ENCODE results near the gene NKIRAS1. TPM values are rescaled to one million over a fixed set of nuclear protein-coding genes. Genes with fewer than 3 reads are reported as not detected.
A peak's percentile ranks its signal among the peaks of the same experiment; 100 is the strongest.

NKIRAS1 gene
- total and polyA plus RNA-seq, 2 of the 8 experiments (the other 6 are each of a cell fraction or from before 2014, with no cell fraction given): 3.4 to 7.0 TPM

GRCh38 chr3:23944007-23944783 lies 27.4 kb upstream of the NKIRAS1 start:
- no peak overlapping the region for H3K4ac ChIP-seq (replicated peaks; ENCODE audit: insufficient read length, low read depth, low read length)
- no peak for DNase-seq (ENCODE audit: low read depth in 1 of 2, low spot score in 2 of 2)
- TF ChIP-seq RNF2 (IDR thresholded peaks at IDR 0.05; ENCODE audit: borderline replicate concordance, low read depth, low read length, missing control alignments, poor library complexity, severe bottlenecking) (no peak), YY1 (IDR thresholded peaks at IDR 0.05; ENCODE audit: low read depth, low read length) (no peak), SP2 (IDR thresholded peaks at IDR 0.05; ENCODE audit: low read length) (no peak), USF2 (IDR thresholded peaks at IDR 0.05; ENCODE audit: low read length) (no peak), TAF7 (optimal IDR thresholded peaks at IDR 0.05; ENCODE audit: borderline replicate concordance, low read depth, low read length) (no peak), SP1 (IDR thresholded peaks at IDR 0.05; ENCODE audit: low read depth, low read length) (0 out of 2 replicates have a peak, but pooled peaks have one; percentile 3), RFX5 (IDR thresholded peaks at IDR 0.05; ENCODE audit: borderline replicate concordance, low read depth, low read length) (no peak), ATF3 (IDR thresholded peaks at IDR 0.05; ENCODE audit: insufficient read depth, low read depth, low read length) (no peak), EGR1 (IDR thresholded peaks at IDR 0.05; ENCODE audit: borderline replicate concordance, low read depth, low read length) (no peak)

More at GRCh38 chr3:23944007-23944783, 27.4 kb upstream of the NKIRAS1 start:
- Histone ChIP-seq H2BK12ac (ENCODE audit: low read depth, low read length) (peak overlapping the region; percentile 31; the same call in 1 of the 2 replicates), H3K23me2 (ENCODE audit: low read depth, low read length) (peaks cover 5% of the 10 kb centered on the region), H3K9me3 (ENCODE audit: insufficient read depth in 2 of 2, low read depth in 1 of 2, low read length in 1 of 2) (no peaks in the 10 kb centered on the region), H3K23ac (ENCODE audit: insufficient read length) (no peak overlapping the region), H3K79me1 (ENCODE audit: low read depth, low read length) (no peaks in the 10 kb centered on the region), H2BK5ac (ENCODE audit: low read depth, low read length) (peak overlapping the region; percentile 87; the same call in 1 of the 2 replicates), H3K36me3 (ENCODE audit: control insufficient read depth in 2 of 4, insufficient read depth in 4 of 4, low read length in 3 of 4) (no peaks in the 10 kb centered on the region), H3K79me2 (ENCODE audit: control insufficient read depth in 1 of 2, insufficient read depth in 2 of 2, low read length in 2 of 2) (peaks cover 4 to 27% of the 10 kb centered on the region in 2 experiments; a peak in 3 of 4 replicates), H4K8ac (ENCODE audit: extremely low read depth, insufficient read depth, low read length) (no peak overlapping the region), H2BK120ac (replicated peaks; ENCODE audit: low read depth, low read length) (peak overlapping the region; percentile 47), H3K56ac (replicated peaks; ENCODE audit: insufficient read length, low read depth, low read length) (no peak overlapping the region), H3K18ac (ENCODE audit: extremely low read depth, low read length) (peak overlapping the region; percentile 66), H3K4me1 (replicated peaks in 1 of 4; ENCODE audit: control insufficient read depth in 3 of 4, insufficient read depth in 4 of 4, low read length in 3 of 4) (peaks cover 8 to 17% (median 12%) of the 10 kb centered on the region in 4 experiments; a peak in 6 of 7 replicates), H4K20me1 (replicated peaks in 1 of 2; ENCODE audit: control insufficient read depth in 1 of 2, insufficient read depth in 2 of 2, low read length in 2 of 2) (no peaks in the 10 kb centered on the region), H2AK5ac (ENCODE audit: low read depth, low read length) (peak overlapping the region; percentile 46; the same call in 1 of the 2 replicates), H3K4me3 (ENCODE audit: extremely low read depth in 1 of 4, insufficient read depth in 2 of 4, low read depth in 3 of 4, low read length in 4 of 4) (peak overlapping the region; percentile 59 to 91 (median 82)), H3K14ac (ENCODE audit: insufficient read length) (no peak overlapping the region), H3K9ac (replicated peaks in 1 of 4; ENCODE audit: extremely low read depth in 1 of 4, low read depth in 3 of 4, low read length in 3 of 4) (peak overlapping the region; percentile 81 to 96 (median 88)), H4K5ac (ENCODE audit: insufficient read length, low read depth, low read length) (no peak overlapping the region), H3K4me2 (ENCODE audit: insufficient read depth in 1 of 2, low read depth in 2 of 2, low read length in 2 of 2) (peak overlapping the region; percentile 98 to 99), H4K91ac (replicated peaks; ENCODE audit: insufficient read length, low read length) (peak overlapping the region; percentile 52), H2BK20ac (ENCODE audit: low read length) (no peak overlapping the region), H2BK15ac (ENCODE audit: low read length) (no peak overlapping the region), H3K27ac (ENCODE audit: low read depth, low read length) (0 out of 2 replicates have a peak overlapping the region, but pooled peaks have one; percentile 56), H2AFZ (ENCODE audit: low read length) (no peak overlapping the region), H3K27me3 (replicated peaks in 1 of 4; ENCODE audit: control insufficient read depth in 3 of 4, extremely low read depth in 1 of 4, insufficient read depth in 3 of 4, low read length in 3 of 4) (no peaks in the 10 kb centered on the region; a peak in 1 of 7 replicates)
- no peak for FAIRE-seq
- POLR2A ChIA-PET (ENCODE audit: partially characterized antibody): interaction anchor here (0.7 to 19.1 kb wide), 9 partner anchors 8 to 145 kb away, joined by 3 to 363 read pairs (median 5); partner anchors contain the start of genes NKIRAS1 and RPL15
- WGBS, 2 experiments (ENCODE audit: extremely low coverage in 1 of 2, insufficient coverage in 1 of 2, insufficient read length in 1 of 2, insufficient replicate concordance in 2 of 2, low coverage in 1 of 2, low lambda C conversion rate in 2 of 2, missing lambda C conversion rate in 1 of 2): 5% methylated on average over 13 of the region's 13 CpGs; no CpG with 5 or more reads in 1 of the 2 experiments
- CTCF ChIA-PET (ENCODE audit: partially characterized antibody): interaction anchor here (0.9 to 1.6 kb wide), 4 partner anchors 10 to 232 kb away, joined by 3 to 6 read pairs (median 4); partner anchors contain the start of genes NKIRAS1 and RPL15

Measured in H1 (cell line).